Liver (tissue), 3 donors: ENCODE measurements around the gene CASQ1.

Source experiments
- EGR1 ChIP-seq, 2 donors: IDR thresholded peaks; 2 replicates each; pipeline ENCODE4 v1.6.1; 2016 to 2018; ENCODE audit warnings: antibody characterized with exemption in 2 of 2, low read depth in 2 of 2
- HNF4A ChIP-seq, 2 donors: conservative IDR thresholded peaks; 2 replicates each; pipeline ENCODE4 v1.6.1; 2016; ENCODE audit warnings: antibody characterized with exemption in 2 of 2, mild to moderate bottlenecking in 2 of 2
- RXRA ChIP-seq, 2 donors: IDR thresholded peaks; 2 replicates each; pipeline ENCODE4 v1.6.1; 2017 to 2018; ENCODE audit warnings: antibody characterized with exemption in 2 of 2, mild to moderate bottlenecking in 1 of 2
- TF ChIP-seq, protein P1 (sequence below): IDR thresholded peaks from 2 replicates; pipeline ENCODE4 v1.6.1; 2016; ENCODE audit warnings: antibody characterized with exemption, mild to moderate bottlenecking
- TF ChIP-seq, protein P2 (sequence below): fragments of 150-350 bp; IDR thresholded peaks from 2 replicates; pipeline ENCODE4 v1.5.1; 2017; ENCODE audit warnings: improper control_type of control experiment, low read depth, low read length; ENCODE audit not compliant: missing input control
- donor health status: healthy.
- donor health status: healthy.

- TF ChIP-seq HNF4A (conservative IDR thresholded peaks at IDR 0.05) (no peak), RXRA (IDR thresholded peaks at IDR 0.05) (no peak), EGR1 (IDR thresholded peaks at IDR 0.05; ENCODE audit: low read depth in 2 of 2) (no peak)
- TF ChIP-seq, protein P1, sequence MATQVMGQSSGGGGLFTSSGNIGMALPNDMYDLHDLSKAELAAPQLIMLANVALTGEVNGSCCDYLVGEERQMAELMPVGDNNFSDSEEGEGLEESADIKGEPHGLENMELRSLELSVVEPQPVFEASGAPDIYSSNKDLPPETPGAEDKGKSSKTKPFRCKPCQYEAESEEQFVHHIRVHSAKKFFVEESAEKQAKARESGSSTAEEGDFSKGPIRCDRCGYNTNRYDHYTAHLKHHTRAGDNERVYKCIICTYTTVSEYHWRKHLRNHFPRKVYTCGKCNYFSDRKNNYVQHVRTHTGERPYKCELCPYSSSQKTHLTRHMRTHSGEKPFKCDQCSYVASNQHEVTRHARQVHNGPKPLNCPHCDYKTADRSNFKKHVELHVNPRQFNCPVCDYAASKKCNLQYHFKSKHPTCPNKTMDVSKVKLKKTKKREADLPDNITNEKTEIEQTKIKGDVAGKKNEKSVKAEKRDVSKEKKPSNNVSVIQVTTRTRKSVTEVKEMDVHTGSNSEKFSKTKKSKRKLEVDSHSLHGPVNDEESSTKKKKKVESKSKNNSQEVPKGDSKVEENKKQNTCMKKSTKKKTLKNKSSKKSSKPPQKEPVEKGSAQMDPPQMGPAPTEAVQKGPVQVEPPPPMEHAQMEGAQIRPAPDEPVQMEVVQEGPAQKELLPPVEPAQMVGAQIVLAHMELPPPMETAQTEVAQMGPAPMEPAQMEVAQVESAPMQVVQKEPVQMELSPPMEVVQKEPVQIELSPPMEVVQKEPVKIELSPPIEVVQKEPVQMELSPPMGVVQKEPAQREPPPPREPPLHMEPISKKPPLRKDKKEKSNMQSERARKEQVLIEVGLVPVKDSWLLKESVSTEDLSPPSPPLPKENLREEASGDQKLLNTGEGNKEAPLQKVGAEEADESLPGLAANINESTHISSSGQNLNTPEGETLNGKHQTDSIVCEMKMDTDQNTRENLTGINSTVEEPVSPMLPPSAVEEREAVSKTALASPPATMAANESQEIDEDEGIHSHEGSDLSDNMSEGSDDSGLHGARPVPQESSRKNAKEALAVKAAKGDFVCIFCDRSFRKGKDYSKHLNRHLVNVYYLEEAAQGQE, result no peak
- TF ChIP-seq, protein P2, sequence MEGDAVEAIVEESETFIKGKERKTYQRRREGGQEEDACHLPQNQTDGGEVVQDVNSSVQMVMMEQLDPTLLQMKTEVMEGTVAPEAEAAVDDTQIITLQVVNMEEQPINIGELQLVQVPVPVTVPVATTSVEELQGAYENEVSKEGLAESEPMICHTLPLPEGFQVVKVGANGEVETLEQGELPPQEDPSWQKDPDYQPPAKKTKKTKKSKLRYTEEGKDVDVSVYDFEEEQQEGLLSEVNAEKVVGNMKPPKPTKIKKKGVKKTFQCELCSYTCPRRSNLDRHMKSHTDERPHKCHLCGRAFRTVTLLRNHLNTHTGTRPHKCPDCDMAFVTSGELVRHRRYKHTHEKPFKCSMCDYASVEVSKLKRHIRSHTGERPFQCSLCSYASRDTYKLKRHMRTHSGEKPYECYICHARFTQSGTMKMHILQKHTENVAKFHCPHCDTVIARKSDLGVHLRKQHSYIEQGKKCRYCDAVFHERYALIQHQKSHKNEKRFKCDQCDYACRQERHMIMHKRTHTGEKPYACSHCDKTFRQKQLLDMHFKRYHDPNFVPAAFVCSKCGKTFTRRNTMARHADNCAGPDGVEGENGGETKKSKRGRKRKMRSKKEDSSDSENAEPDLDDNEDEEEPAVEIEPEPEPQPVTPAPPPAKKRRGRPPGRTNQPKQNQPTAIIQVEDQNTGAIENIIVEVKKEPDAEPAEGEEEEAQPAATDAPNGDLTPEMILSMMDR, result no peak
These were observed 53.8 kb downstream of the CASQ1 start for GRCh38 chr1:160244209-160244608.
